Gastrocnemius medialis (tissue), 4 donors: ENCODE measurements around the gene TRIM27. TPM values are rescaled to one million over a fixed set of nuclear protein-coding genes. Genes with fewer than 3 reads are reported as not detected.

Experiments used
- ATAC-seq, 2 donors: fragments of 150-250 bp; one replicate each; pipeline ENCODE4 v1.9.1; 2016
- DNase-seq, 2 donors: peaks; one replicate each; pipeline ENCODE4 v3.0.0-alpha.2; 2019
- H3K27ac ChIP-seq, 4 donors: fragments of 200-600 bp; sonication (generic); 1 replicate in 1 of 4; 2 replicates in 3 of 4; pipeline ENCODE4 v1.5.1; 2016 to 2018; ENCODE audit warnings: mild to moderate bottlenecking in 2 of 4, moderate library complexity in 1 of 4
- H3K27me3 ChIP-seq, 3 donors: fragments of 200-600 bp; sonication (generic) in 2 of 3; 1 replicate in 1 of 3; 2 replicates in 2 of 3; pipeline versions ENCODE4 v1.5.1 to v1.6.0; 2016 to 2019; ENCODE audit warnings: mild to moderate bottlenecking in 1 of 3, moderate library complexity in 1 of 3
- H3K36me3 ChIP-seq, 2 donors: fragments of 200-600 bp; sonication (generic) in 1 of 2; one replicate each; pipeline ENCODE4 v1.5.1; 2017 to 2018
- H3K4me1 ChIP-seq, 2 donors: fragments of 200-600 bp; sonication (generic) in 1 of 2; one replicate each; pipeline ENCODE4 v1.5.1; 2016 to 2017; ENCODE audit warnings: mild to moderate bottlenecking in 2 of 2
- H3K4me3 ChIP-seq, 4 donors: fragments of 200-600 bp; sonication (generic) in 3 of 4; 1 replicate in 1 of 4; 2 replicates in 3 of 4; pipeline ENCODE4 v1.5.1; 2016 to 2019; ENCODE audit warnings: mild to moderate bottlenecking in 2 of 4
- H3K9me3 ChIP-seq, 3 donors: fragments of 200-600 bp; sonication (generic) in 2 of 3; 1 replicate in 1 of 3; 2 replicates in 2 of 3; pipeline ENCODE4 v1.5.1; 2016 to 2019
- POLR2A ChIP-seq, 2 donors: fragments of 450-650 bp; IDR thresholded peaks; one replicate each; pipeline ENCODE4 v1.6.1; 2017; ENCODE audit warnings: antibody characterized with exemption in 2 of 2, mild to moderate bottlenecking in 2 of 2, moderate library complexity in 2 of 2
- in situ Hi-C, 4 donors: fragments of 200-750 bp; cut with MboI; loops; one replicate each; pipeline versions ENCODE4 v1.15.0 to v1.8.0; 2017; ENCODE audit warnings: low sequenced_read_pairs in 4 of 4
- intact Hi-C: fragments of 100-400 bp; cut with DNase I; formaldehyde crosslinking; loops from one replicate; pipeline ENCODE4 v1.15.1; 2023; ENCODE audit warnings: low total_unique reads
- total RNA-seq, 4 donors: library from RNA; depleted of rRNA; stranded (reverse); fragments of >200 nt; gene quantifications; one replicate each; pipeline versions ENCODE4 v1.1.0 to v1.2.3, GENCODE V29; 2016
- TF ChIP-seq, protein P1 (sequence below), 5 experiments: fragments of 450-650 bp in 3 of 5; fragments of 200-600 bp in 2 of 5; sonication (generic) in 2 of 5; IDR thresholded peaks in 4 of 5; conservative IDR thresholded peaks in 1 of 5; 1 replicate in 4 of 5; 2 replicates in 1 of 5; pipeline ENCODE4 v1.5.1; 2016 to 2019; ENCODE audit warnings: antibody characterized with exemption in 5 of 5, mild to moderate bottlenecking in 3 of 5, moderate library complexity in 3 of 5

TRIM27 gene
- total RNA-seq, 4 donors from 2014 or later: 33.6 to 45.1 (median 36.1) TPM

DNA sequence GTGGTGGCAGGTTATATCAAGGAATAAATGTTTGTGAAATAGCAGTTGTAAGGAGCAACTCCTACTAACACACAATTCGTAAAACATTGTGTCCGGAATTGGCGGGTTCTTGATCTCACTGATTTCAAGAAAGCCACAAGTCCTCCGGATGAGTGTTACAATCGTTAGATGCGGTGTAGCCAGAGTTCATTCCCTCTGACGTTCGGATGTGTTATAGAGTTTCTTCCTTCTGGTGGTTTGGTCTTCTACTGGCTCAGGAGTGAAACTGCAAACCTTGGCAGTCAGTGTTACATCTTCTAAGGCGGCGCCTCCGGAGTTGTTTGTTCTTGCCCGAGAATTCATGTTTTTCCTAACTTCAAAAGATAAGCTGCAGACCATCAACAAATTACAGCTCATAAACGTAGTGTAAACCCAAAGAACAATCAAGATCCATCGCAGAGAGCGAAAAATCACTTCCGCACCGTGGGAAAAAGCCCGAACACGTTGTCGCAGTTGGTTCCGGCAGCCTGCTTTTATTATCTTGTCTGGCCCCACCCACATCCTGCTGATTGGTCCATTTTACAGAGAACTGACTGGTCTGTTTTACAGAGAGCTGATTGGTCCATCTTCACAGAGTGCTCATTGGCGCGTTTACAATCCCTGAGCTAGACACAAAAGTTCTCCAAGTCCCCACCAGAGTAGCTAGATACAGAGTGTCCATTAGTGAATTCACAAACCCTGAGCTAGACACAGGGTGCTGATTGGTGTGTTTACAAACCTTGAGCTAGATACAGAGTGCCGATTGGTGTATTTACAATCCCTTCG lies 58.2 kb downstream of the TRIM27 start:
- Histone ChIP-seq H3K27me3 (peaks cover 0 to 34% (median 3%) of the 10 kb centered on the region in 3 donors), H3K36me3 (no peaks in the 10 kb centered on the region), H3K9me3 (no peaks in the 10 kb centered on the region), H3K27ac (no peak overlapping the region), H3K4me3 (peak overlapping the region in 1 of 4 donors; percentile 64), H3K4me1 (peaks cover 0 to 19% of the 10 kb centered on the region in 2 donors)
- no peak for TF ChIP-seq POLR2A (IDR thresholded peaks at IDR 0.05)
- TF ChIP-seq, protein P1, sequence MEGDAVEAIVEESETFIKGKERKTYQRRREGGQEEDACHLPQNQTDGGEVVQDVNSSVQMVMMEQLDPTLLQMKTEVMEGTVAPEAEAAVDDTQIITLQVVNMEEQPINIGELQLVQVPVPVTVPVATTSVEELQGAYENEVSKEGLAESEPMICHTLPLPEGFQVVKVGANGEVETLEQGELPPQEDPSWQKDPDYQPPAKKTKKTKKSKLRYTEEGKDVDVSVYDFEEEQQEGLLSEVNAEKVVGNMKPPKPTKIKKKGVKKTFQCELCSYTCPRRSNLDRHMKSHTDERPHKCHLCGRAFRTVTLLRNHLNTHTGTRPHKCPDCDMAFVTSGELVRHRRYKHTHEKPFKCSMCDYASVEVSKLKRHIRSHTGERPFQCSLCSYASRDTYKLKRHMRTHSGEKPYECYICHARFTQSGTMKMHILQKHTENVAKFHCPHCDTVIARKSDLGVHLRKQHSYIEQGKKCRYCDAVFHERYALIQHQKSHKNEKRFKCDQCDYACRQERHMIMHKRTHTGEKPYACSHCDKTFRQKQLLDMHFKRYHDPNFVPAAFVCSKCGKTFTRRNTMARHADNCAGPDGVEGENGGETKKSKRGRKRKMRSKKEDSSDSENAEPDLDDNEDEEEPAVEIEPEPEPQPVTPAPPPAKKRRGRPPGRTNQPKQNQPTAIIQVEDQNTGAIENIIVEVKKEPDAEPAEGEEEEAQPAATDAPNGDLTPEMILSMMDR (IDR thresholded peaks at IDR 0.05 in 4 of 5, conservative IDR thresholded peaks at IDR 0.05 in 1 of 5): no peak
- intact Hi-C loops: no loop called here
- ATAC-seq (no peak), DNase-seq (no peak)
- in situ Hi-C loops: no loop called here

DNA sequence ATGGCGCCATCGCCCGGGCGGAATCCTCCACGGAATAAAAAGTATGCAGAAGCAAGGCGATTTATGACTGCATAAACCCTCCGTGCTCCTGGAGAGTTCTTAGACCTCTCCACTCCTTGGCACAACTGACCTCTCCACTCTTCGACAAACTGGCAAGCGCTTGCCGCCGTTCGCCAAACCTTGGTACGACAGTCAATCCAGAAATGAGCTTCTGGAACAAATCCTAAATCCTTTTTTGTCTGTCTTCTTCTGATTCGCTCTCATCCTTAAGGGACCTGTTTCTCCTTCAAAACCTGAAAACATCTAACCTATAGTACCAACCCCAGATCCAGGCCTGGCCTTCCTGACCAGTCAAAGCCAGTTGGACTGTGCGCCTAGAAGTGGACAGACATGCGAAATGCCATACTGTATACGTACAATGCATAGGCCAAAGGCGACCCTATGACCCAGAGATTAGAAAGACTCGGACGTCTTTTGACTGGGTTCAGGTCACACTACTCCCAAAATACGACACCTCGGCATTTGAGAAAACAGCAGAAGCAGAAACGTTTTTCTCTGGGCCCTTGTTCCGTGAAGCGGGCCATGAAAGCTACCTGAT lies 59.4 kb downstream of the TRIM27 start:
- Histone ChIP-seq H3K27me3 (peaks cover 0 to 34% (median 3%) of the 10 kb centered on the region in 3 donors), H3K4me3 (peak overlapping the region; percentile 61 to 77 (median 72)), H3K9me3 (no peaks in the 10 kb centered on the region), H3K4me1 (peaks cover 0 to 19% of the 10 kb centered on the region in 2 donors), H3K27ac (no peak overlapping the region), H3K36me3 (no peaks in the 10 kb centered on the region)
- in situ Hi-C loops: no loop called here
- DNase-seq (no peak), ATAC-seq (no peak)
- intact Hi-C loops: loop anchor here (5.0 kb wide), 1 partner anchor 33 kb away; no protein-coding TSS in a partner anchor
- TF ChIP-seq, protein P1 (IDR thresholded peaks at IDR 0.05 in 4 of 5, conservative IDR thresholded peaks at IDR 0.05 in 1 of 5): no peak
- no peak for TF ChIP-seq POLR2A (IDR thresholded peaks at IDR 0.05)

DNA sequence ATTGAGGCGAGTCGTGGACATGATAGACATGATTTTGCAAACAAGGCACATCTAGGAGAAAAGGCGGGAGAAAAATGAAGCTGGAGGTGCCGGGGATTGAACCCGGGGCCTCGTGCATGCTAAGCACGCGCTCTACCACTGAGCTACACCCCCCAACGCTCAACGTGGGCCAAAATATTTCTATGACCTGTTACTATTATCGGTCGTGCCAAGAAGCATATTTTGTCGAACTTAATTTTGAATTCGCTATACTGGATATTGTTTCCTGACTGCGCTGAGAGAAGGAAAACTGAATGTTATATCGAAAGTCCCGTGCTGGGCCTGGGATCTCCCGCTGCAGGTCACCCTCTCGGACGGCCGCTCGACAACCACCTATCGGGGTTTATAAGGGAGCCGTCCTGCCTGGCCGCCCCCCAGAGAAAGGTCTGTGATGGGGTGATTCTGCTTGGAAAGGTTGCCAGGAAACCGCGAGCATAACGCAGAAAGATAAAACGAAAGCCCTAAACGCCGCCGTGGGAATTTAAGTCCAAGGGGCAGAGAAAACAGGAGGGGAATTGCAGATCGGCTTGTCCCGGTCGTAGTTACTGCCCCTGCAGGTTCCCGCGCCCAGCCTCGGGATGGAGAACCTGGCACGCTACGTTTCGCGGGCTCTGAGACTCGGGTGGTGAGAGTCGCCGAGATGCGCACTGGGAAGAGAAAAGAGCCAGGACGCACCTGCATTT lies 60.0 kb downstream of the TRIM27 start:
- intact Hi-C loops: loop anchor here (5.0 kb wide), 1 partner anchor 34 kb away; no protein-coding TSS in a partner anchor

DNA sequence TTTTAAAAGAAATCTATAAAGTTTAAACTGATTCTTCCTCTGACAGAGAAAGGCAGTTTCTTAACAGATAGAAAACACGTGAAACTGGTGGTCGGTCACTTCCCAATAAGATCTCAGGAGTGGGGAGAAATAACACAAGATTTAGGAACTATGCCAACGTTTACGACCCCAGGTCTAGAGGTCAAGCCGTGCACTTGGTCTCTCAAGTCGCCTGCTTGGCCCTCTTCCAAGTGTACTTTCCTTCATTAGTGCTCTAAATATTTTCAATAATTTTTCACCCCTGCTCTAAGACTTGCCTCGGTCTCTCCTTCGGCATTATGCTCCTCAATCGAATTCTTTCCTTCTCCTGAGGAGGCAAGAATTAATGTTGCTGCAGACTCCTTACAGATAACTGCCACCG lies 61.7 kb downstream of the TRIM27 start:
- Histone ChIP-seq H3K27me3 (peaks cover 0 to 38% (median 3%) of the 10 kb centered on the region in 3 donors), H3K9me3 (no peaks in the 10 kb centered on the region), H3K4me1 (peaks cover 0 to 19% of the 10 kb centered on the region in 2 donors), H3K27ac (no peak overlapping the region), H3K4me3 (no peak overlapping the region), H3K36me3 (no peaks in the 10 kb centered on the region)
- ATAC-seq (no peak), DNase-seq (no peak)
- TF ChIP-seq POLR2A (IDR thresholded peaks at IDR 0.05): no peak
- TF ChIP-seq, protein P1 (IDR thresholded peaks at IDR 0.05 in 4 of 5, conservative IDR thresholded peaks at IDR 0.05 in 1 of 5): no peak
- intact Hi-C loops (loop anchor here (5.0 kb wide), 1 partner anchor 35 kb away; no protein-coding TSS in a partner anchor), in situ Hi-C loops (no loop called here)

More for the DNA sequence above, 60.0 kb downstream of the TRIM27 start:
- Histone ChIP-seq H3K4me1 (peaks cover 0 to 19% of the 10 kb centered on the region in 2 donors), H3K27ac (peak overlapping the region in 3 of 4 donors; percentile 31 to 43 (median 37)), H3K27me3 (peaks cover 0 to 35% (median 3%) of the 10 kb centered on the region in 3 donors), H3K9me3 (no peaks in the 10 kb centered on the region), H3K4me3 (peak overlapping the region; percentile 61 to 77 (median 72)), H3K36me3 (no peaks in the 10 kb centered on the region)
- in situ Hi-C loops: no loop called here
- DNase-seq: peak; percentile 16 to 39
- TF ChIP-seq, protein P1 (IDR thresholded peaks at IDR 0.05 in 4 of 5, conservative IDR thresholded peaks at IDR 0.05 in 1 of 5): no peak
- TF ChIP-seq POLR2A (IDR thresholded peaks at IDR 0.05): no peak
- peak; percentile 77 for ATAC-seq
